GM12865 (cell line): ENCODE results near the gene ZNF576.

ENCODE experiments used
- DNase-seq: peaks from one replicate; pipeline ENCODE4 v3.0.0; 2010; ENCODE audit warnings: low read depth
- H3K4me3 ChIP-seq: 2 replicates; pipeline ENCODE4 v1.5.1; 2011; ENCODE audit warnings: mild to moderate bottlenecking, low read depth, low read length, control low read depth
- CTCF ChIP-seq: IDR thresholded peaks from 2 replicates; pipeline ENCODE4 v1.5.1; 2011; ENCODE audit warnings: low read length, control low read depth, low read depth, inconsistent platforms; ENCODE audit not compliant: insufficient read depth; ENCODE audit errors: missing control alignments

The ZNF576 gene

GRCh38 chr19:43563816-43564457 is 32.5 kb upstream of the ZNF576 start:
- no peak overlapping the region for H3K4me3 ChIP-seq
- no peak for TF ChIP-seq CTCF
- no peak for DNase-seq

DNA sequence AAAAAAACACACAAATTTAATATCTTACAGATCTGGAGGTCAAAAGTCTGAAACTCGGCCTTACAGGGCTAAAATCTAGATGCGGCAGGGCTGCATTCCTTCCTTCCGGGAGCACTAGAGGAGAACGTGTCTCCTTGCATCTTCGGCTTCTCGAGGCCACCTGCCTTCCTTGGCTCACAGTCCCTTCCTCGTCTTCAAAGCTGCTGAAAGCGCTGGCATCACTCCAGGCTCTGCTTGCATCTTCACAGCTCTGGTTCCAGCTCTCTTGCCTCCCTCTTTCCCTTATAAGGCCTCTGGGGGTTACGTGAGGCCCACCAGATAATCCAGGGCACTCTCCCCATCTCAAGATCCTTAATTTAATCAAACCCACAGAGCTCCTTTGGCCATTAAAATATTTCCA is 31.6 kb upstream of the ZNF576 start:
- DNase-seq = no peak
- no peak overlapping the region for H3K4me3 ChIP-seq
- no peak for TF ChIP-seq CTCF

- H3K4me3 ChIP-seq = no peak overlapping the region
- TF ChIP-seq CTCF = no peak
- DNase-seq = no peak
These were observed 26.7 kb upstream of the ZNF576 start for GRCh38 chr19:43569657-43570056.

- H3K4me3 ChIP-seq = no peak overlapping the region
- TF ChIP-seq CTCF = no peak
- no peak for DNase-seq
These were observed 26.1 kb upstream of the ZNF576 start for GRCh38 chr19:43570174-43570791.

DNA sequence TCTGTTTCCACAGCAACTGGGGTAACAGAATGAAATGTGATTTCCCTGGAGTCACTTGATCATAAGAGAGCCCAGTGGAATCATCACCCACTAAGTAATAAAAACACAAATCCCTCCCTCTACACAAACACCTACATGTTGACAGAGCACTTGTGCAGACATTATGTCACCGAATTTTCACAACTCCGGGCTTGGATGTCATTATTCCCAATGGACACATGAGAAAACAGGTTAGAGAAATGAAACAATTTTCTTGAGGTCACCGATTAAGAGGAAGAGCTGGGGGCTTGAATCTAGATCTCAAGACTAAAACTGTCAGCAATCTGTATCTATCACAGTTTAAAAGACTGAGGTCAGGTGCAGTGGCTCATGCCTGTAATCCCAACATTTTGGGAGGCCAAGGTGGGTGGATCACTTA is 24.2 kb upstream of the ZNF576 start:
- no peak for TF ChIP-seq CTCF
- DNase-seq = no peak
- H3K4me3 ChIP-seq = no peak overlapping the region

GRCh38 chr19:43574424-43575155 is 21.8 kb upstream of the ZNF576 start:
- TF ChIP-seq CTCF = no peak
- DNase-seq = no peak
- peak overlapping the region; percentile 86 for H3K4me3 ChIP-seq
